Measurements from ENCODE around the gene PLEKHA3. TPM values are rescaled to one million over a fixed set of nuclear protein-coding genes. Genes with fewer than 3 reads are reported as not detected.

The PLEKHA3 gene
- total RNA-seq, 2 experiments from 2014 or later = 24.1 to 27.3 TPM

DNA sequence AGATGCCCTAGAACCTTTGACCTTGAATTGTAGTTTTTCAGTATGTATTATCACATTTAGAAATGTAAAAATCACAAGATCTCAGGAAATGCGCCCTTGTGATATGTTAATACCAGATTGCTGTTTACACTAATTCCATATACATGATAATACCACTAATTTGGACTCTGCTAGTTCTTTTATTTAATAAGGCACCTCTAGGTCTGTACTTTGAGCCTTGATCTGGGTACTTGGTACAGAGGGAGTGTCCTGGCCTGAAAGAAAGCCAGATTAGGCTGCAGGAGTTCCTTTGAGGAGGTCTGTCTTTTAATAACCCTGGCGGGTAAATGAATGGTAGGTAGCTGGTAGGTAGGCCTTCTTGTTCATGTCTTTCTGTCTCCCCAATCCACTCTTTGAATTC is 26.3 kb downstream of the PLEKHA3 start:
- Mint-ChIP-seq H3K4me1 (peaks cover 15% of the 10 kb centered on the region), H3K36me3 (ENCODE audit: low read depth) (peaks cover 21% of the 10 kb centered on the region), H3K27ac (no peak overlapping the region), H3K4me3 (no peak overlapping the region), H3K9me3 (ENCODE audit: low read depth) (no peaks in the 10 kb centered on the region), H3K27me3 (no peaks in the 10 kb centered on the region)
- ChIA-PET CTCF (interaction anchor here (0.6 to 0.7 kb wide), 2 partner anchors 17 to 378 kb away, joined by 3 read pairs; no protein-coding TSS in a partner anchor), POLR2A (no interaction called here)
- DNase-seq (no peak), ATAC-seq (no peak)
- intact Hi-C loops (cut with DNase I, micrococcal nuclease) = no loop called here

DNA sequence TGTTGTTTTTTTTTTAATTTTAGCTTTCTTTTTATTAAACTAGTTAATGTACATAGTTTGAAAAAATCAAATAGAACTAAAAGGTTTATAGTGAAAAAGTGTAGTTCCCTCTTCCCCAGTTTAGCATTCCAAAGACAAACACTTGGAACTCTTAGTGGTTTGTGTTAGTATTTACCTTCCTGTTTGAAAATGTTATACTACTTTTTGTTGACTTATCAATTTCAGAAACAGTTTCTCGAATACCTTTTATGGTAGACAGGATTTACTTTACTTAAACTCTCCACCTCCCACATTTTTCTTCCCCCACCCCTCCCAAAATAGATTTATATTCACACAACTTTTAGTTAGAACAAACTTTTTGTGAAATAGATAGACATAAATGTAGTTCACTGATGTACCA is 26.7 kb downstream of the PLEKHA3 start:
- intact Hi-C loops (cut with DNase I, micrococcal nuclease) = no loop called here
- Mint-ChIP-seq H3K36me3 (ENCODE audit: low read depth) (peaks cover 21% of the 10 kb centered on the region), H3K4me1 (peaks cover 15% of the 10 kb centered on the region), H3K4me3 (no peak overlapping the region), H3K9me3 (ENCODE audit: low read depth) (no peaks in the 10 kb centered on the region), H3K27me3 (no peaks in the 10 kb centered on the region), H3K27ac (no peak overlapping the region)
- CTCF ChIA-PET = interaction anchor here (0.6 to 0.7 kb wide), 2 partner anchors 17 to 377 kb away, joined by 3 read pairs; no protein-coding TSS in a partner anchor
- POLR2A ChIA-PET = no interaction called here
- DNase-seq (no peak), ATAC-seq (no peak)

DNA sequence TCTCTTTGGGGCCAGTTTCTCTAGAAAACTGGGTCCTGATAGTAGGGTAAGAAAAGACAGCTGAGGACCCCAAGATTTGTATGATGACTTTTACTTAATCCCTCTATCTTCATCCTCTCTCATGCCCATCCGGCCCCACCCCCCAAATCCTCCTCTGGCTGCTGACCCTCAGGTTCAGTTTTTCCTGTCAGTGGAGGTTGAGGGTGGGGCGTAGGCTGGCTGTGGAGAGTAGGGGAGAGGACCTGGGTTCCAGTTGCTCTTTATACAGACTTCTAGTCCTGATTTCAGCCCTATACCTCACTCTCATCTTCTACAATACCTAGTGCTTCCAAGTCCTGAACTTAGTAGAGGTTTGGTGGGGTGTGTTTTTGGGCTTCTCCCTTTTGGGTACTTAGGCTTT is 28.4 kb downstream of the PLEKHA3 start:
- Mint-ChIP-seq H3K27me3 (no peaks in the 10 kb centered on the region), H3K4me3 (no peak overlapping the region), H3K4me1 (peaks cover 26% of the 10 kb centered on the region), H3K9me3 (ENCODE audit: low read depth) (no peaks in the 10 kb centered on the region), H3K36me3 (ENCODE audit: low read depth) (peaks cover 22% of the 10 kb centered on the region), H3K27ac (no peak overlapping the region)
- ChIA-PET POLR2A (no interaction called here), CTCF (interaction anchor here (0.6 kb wide), 1 partner anchor 9 kb away, joined by 3 read pairs; no protein-coding TSS in a partner anchor)
- intact Hi-C loops (cut with DNase I, micrococcal nuclease) = loop anchor here in 1 of 2 experiments (2.0 kb wide), 1 partner anchor 20 kb away; no protein-coding TSS in a partner anchor
- ATAC-seq (no peak), DNase-seq (no peak)

DNA sequence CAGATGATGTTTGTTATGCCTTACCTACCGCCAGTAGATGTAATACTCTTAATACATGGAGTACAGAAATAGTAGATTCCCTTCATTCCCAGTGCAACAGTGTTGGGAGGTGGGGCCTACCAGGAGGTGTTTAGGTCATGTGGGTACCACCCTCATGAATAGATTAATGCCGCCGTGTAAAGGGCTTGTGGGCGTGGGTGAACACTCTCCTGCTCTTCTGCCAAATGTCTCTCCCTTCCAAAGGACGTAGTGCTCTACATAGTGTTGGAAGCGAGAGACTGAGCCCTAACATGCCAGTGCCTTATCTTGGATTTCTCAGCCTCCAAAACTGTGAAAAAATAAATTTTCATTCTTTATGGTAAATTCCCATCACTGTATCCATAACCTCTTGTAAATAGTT is 30.1 kb downstream of the PLEKHA3 start:
- Mint-ChIP-seq H3K4me1 (peaks cover 42% of the 10 kb centered on the region), H3K27ac (no peak overlapping the region), H3K36me3 (ENCODE audit: low read depth) (peaks cover 20% of the 10 kb centered on the region), H3K4me3 (no peak overlapping the region), H3K9me3 (ENCODE audit: low read depth) (no peaks in the 10 kb centered on the region), H3K27me3 (no peaks in the 10 kb centered on the region)
- ChIA-PET POLR2A (no interaction called here), CTCF (interaction anchor here (0.7 kb wide), 1 partner anchor 13 kb away, joined by 3 read pairs; no protein-coding TSS in a partner anchor)
- ATAC-seq (no peak), DNase-seq (no peak)
- intact Hi-C loops (cut with DNase I, micrococcal nuclease) = no loop called here

DNA sequence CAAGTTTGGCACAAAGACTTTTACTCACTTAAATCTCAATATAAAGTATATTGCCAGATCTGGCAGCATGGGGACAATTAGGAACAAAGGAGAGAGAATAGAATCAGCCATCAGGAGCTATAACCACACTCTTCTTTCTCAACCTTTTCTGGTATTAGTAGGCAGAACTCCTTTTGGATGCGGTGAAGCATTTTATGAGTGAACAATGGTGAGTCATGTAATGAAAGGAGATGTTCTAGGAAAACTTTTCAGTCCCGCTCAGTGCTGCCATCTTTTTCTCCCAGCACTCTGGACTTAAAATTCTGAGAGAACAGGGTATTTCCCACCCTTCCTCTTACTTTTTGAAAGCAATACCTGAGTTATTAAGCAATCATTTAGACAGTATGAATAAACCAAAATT is 32.2 kb downstream of the PLEKHA3 start:
- no peak for ATAC-seq

DNA sequence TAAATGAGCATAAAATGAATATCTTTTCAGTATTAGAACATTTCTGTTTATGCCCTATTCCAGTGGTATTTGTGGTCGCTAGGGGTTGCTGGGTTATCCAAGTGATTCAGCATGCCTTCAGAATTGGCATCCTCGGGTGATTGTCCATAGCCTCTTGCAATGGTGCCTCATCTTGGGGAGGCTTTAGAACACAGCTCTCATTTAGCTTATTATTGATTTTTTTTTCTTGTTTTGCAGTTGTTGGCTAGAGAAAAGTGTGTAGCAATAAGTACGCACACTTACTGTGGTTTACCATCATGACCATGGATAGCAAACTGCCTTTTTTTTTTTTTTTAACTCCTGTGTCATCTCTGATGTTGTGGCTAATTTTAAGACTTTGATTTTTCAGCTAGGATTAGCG is 33.6 kb downstream of the PLEKHA3 start:
- POLR2A ChIA-PET = no interaction called here
- peaks cover 29% of the 10 kb centered on the region for H3K36me3 Mint-ChIP-seq (ENCODE audit: low read depth)

More for the DNA sequence above, 32.2 kb downstream of the PLEKHA3 start:
- H3K4me1 Mint-ChIP-seq = peaks cover 36% of the 10 kb centered on the region
- H3K36me3 Mint-ChIP-seq (ENCODE audit: low read depth) = peaks cover 20% of the 10 kb centered on the region
- intact Hi-C loops (cut with DNase I, micrococcal nuclease) = no loop called here
- no peak overlapping the region for H3K27ac Mint-ChIP-seq
- H3K27me3 Mint-ChIP-seq = no peaks in the 10 kb centered on the region
- H3K9me3 Mint-ChIP-seq (ENCODE audit: low read depth) = no peaks in the 10 kb centered on the region
- CTCF ChIA-PET = interaction anchor here (3.7 kb wide), 1 partner anchor 11 kb away, joined by 16 read pairs; no protein-coding TSS in a partner anchor
- no peak overlapping the region for H3K4me3 Mint-ChIP-seq
- DNase-seq = no peak
- POLR2A ChIA-PET = interaction anchor here (0.7 kb wide), 1 partner anchor 31 kb away, joined by 6 read pairs; no protein-coding TSS in a partner anchor

DNA sequence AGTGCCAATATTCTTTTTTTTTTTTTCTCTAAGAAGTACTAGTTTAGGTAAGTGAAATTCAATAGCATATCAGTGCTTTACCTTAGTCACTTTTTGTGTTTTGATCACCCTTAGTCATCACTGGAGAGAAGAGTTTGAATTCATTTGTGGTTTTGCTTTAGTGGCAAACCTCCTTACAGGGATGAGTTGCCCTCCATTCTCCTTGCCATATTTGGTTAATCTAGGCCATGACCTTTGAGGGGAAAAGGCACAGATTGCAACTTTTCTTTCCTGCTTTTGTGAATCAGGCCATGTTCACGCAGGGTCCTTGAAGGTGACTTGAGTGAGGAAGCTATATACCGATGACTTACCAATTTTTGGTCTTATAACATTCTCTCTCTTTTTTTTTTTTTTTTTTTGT is 34.4 kb downstream of the PLEKHA3 start:
- peak overlapping the region; percentile 78 for H3K27ac Mint-ChIP-seq
- ATAC-seq = peak; percentile 95
- H3K27me3 Mint-ChIP-seq = no peaks in the 10 kb centered on the region
- peaks cover 29% of the 10 kb centered on the region for H3K36me3 Mint-ChIP-seq (ENCODE audit: low read depth)
- peak overlapping the region; percentile 24 for H3K4me3 Mint-ChIP-seq
- no peaks in the 10 kb centered on the region for H3K9me3 Mint-ChIP-seq (ENCODE audit: low read depth)
- peak; percentile 70 for DNase-seq
- intact Hi-C loops (cut with DNase I, micrococcal nuclease) = loop anchor here (1.0 to 2.0 kb wide), 5 partner anchors 8 to 64 kb away; partner anchors contain the start of genes FKBP7 (in 2 of the 2), PJVK (in 1 of the 2) and PRKRA (in 1 of the 2)
- H3K4me1 Mint-ChIP-seq = peaks cover 28% of the 10 kb centered on the region
- ChIA-PET POLR2A (interaction anchor here (0.6 to 0.7 kb wide), 3 partner anchors 19 to 64 kb away, joined by 3 to 4 read pairs (median 4); partner anchors contain the start of genes PJVK and PRKRA), CTCF (interaction anchor here (0.7 to 3.7 kb wide), 3 partner anchors 9 to 61 kb away, joined by 3 to 16 read pairs (median 11); no protein-coding TSS in a partner anchor)

More for the DNA sequence above, 33.6 kb downstream of the PLEKHA3 start:
- intact Hi-C loops (cut with DNase I, micrococcal nuclease) = loop anchor here (1.0 to 2.0 kb wide), 5 partner anchors 8 to 63 kb away; partner anchors contain the start of genes FKBP7 (in 2 of the 2), PJVK (in 1 of the 2) and PRKRA (in 1 of the 2)
- Mint-ChIP-seq H3K27me3 (no peaks in the 10 kb centered on the region), H3K4me1 (peaks cover 28% of the 10 kb centered on the region), H3K4me3 (no peak overlapping the region), H3K27ac (no peak overlapping the region), H3K9me3 (ENCODE audit: low read depth) (no peaks in the 10 kb centered on the region)
- DNase-seq = no peak
- ATAC-seq = no peak
- CTCF ChIA-PET = interaction anchor here (3.7 kb wide), 1 partner anchor 10 kb away, joined by 16 read pairs; no protein-coding TSS in a partner anchor

DNA sequence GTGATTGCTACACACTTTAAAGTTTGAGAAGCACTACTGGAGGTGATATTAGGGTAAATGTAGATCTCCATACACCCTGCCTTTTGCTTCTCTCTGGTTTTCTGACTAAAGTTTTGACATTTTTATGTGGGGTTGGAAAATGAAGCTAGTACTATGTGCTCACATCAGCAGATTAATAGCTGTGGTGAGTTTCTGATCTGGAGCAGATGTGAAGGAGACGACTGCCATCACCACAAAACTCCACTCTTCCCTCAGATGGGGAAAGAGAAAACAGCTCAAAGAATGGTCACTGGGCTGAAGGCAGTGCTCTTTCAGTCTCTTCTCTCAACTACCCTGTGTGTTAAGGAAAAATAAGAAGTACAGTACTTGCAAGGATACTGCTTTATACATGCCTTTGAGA is 37.2 kb downstream of the PLEKHA3 start:
- intact Hi-C loops (cut with DNase I, micrococcal nuclease) = no loop called here
- ATAC-seq (no peak), DNase-seq (no peak)
- H3K4me3 Mint-ChIP-seq = no peak overlapping the region
- ChIA-PET POLR2A (no interaction called here), CTCF (interaction anchor here (1.5 to 3.2 kb wide), 2 partner anchors 12 to 35 kb away, joined by 4 to 11 read pairs; no protein-coding TSS in a partner anchor)
- peaks cover 26% of the 10 kb centered on the region for H3K36me3 Mint-ChIP-seq (ENCODE audit: low read depth)
- peaks cover 45% of the 10 kb centered on the region for H3K4me1 Mint-ChIP-seq
- H3K27ac Mint-ChIP-seq = no peak overlapping the region
- H3K27me3 Mint-ChIP-seq = no peaks in the 10 kb centered on the region
- peaks cover 6% of the 10 kb centered on the region for H3K9me3 Mint-ChIP-seq (ENCODE audit: low read depth)

DNA sequence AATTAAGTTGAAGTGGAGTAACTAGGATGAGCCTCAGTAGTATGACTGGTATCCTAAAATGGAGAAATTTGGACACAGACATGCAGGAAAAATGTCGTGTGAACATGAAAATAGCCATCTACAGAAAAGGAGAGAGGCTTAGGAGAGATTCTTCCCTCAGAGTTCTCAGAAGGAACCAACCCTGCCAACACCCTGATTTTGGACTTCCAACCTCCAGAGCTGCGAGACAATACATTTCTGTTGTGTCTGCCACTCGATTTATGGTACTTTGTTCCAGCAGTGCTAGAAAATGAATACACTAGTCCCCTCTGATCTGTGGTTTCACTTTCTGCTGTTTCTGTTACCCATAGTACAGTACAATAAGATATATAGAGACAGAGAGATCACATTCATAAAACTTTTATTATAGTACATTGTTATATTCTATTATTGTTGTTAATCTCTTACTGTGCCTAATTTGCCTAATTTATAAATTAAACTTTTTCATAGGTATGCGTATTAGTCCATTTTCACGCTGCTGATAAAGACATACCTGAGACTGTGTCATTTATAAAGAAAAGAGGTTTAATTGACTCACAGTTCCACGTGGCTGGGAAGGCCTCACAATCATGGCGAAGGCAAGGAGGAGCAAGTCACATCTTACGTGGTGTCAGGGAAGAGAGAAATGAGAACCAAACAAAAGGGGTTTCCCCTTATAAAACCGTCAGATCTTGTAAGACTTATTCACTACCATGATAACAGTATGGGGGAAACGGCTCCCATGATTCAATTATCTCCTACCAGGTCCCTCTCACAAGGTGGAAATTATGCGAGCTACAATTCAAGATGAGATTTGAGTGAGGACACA is 41.3 kb downstream of the PLEKHA3 start:
- peak; percentile 78 for ATAC-seq
- intact Hi-C loops (cut with DNase I, micrococcal nuclease) = loop anchor here (1.0 to 10.0 kb wide), 5 partner anchors 7 to 511 kb away; partner anchors contain the start of gene RBM45 (in 2 of the 2)
- Mint-ChIP-seq H3K4me1 (peaks cover 43% of the 10 kb centered on the region), H3K27me3 (no peaks in the 10 kb centered on the region), H3K27ac (peak overlapping the region; percentile 89), H3K9me3 (ENCODE audit: low read depth) (peaks cover 8% of the 10 kb centered on the region), H3K4me3 (peak overlapping the region; percentile 39), H3K36me3 (ENCODE audit: low read depth) (peaks cover 30% of the 10 kb centered on the region)
- peak; percentile 71 for DNase-seq
- ChIA-PET POLR2A (no interaction called here), CTCF (interaction anchor here (0.6 to 2.0 kb wide), 5 partner anchors 9 to 115 kb away, joined by 3 to 7 read pairs (median 3); no protein-coding TSS in a partner anchor)

DNA sequence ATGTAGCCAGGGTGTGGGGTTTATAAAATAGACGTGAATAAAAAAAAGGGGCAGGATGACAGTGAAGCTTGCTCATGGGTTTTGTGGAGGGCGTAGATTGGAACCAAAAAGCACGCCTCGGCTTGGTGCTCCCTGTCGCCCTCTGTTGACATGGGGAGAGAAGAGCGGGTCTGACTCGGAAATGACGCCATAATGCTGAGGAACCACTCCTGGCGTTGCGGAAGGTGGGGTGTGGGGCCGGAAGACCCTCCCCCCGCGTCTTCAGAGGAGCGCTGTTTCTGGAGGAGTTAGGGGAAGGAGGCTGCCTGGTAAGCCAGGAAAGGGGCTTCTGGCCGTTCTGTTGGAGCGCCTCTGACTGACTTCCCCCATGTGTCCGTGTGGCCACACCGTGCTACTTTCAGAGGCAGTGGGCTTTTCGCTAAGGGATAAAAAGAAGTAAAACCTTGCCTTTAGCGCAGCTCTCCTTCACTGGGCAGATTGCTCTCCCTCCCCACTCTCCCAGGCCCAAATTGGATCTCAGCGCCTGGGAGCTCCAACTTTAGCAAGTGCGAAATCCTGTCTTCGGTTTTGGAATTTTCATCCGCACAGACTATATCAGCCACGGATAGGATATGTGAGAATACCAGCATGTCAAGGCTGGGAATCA is 42.8 kb downstream of the PLEKHA3 start:
- H3K4me3 Mint-ChIP-seq = peak overlapping the region; percentile 85
- DNase-seq (peak; percentile 90), ATAC-seq (peak; percentile 80)
- H3K9me3 Mint-ChIP-seq (ENCODE audit: low read depth) = peaks cover 8% of the 10 kb centered on the region
- POLR2A ChIA-PET = no interaction called here
- no peaks in the 10 kb centered on the region for H3K27me3 Mint-ChIP-seq
- H3K4me1 Mint-ChIP-seq = peaks cover 55% of the 10 kb centered on the region
- H3K27ac Mint-ChIP-seq = peak overlapping the region; percentile 92
- intact Hi-C loops (cut with DNase I, micrococcal nuclease) = loop anchor here (1.0 to 10.0 kb wide), 8 partner anchors 9 to 510 kb away; partner anchors contain the start of genes PLEKHA3 (in 2 of the 2), RBM45 (in 2 of the 2), PJVK (in 1 of the 2) and PRKRA (in 1 of the 2)
- CTCF ChIA-PET = interaction anchor here (0.6 to 2.6 kb wide), 7 partner anchors 9 to 1258 kb away, joined by 3 to 16 read pairs (median 4); no protein-coding TSS in a partner anchor
- H3K36me3 Mint-ChIP-seq (ENCODE audit: low read depth) = peaks cover 33% of the 10 kb centered on the region
